ENCODE measurements around the gene CLIP2.

GRCh38 chr7:74356589-74357315 is 67.5 kb downstream of the CLIP2 start:
- TF ChIP-seq, protein P1, sequence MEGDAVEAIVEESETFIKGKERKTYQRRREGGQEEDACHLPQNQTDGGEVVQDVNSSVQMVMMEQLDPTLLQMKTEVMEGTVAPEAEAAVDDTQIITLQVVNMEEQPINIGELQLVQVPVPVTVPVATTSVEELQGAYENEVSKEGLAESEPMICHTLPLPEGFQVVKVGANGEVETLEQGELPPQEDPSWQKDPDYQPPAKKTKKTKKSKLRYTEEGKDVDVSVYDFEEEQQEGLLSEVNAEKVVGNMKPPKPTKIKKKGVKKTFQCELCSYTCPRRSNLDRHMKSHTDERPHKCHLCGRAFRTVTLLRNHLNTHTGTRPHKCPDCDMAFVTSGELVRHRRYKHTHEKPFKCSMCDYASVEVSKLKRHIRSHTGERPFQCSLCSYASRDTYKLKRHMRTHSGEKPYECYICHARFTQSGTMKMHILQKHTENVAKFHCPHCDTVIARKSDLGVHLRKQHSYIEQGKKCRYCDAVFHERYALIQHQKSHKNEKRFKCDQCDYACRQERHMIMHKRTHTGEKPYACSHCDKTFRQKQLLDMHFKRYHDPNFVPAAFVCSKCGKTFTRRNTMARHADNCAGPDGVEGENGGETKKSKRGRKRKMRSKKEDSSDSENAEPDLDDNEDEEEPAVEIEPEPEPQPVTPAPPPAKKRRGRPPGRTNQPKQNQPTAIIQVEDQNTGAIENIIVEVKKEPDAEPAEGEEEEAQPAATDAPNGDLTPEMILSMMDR (IDR thresholded peaks at IDR 0.05) = no peak
- TF ChIP-seq POLR2AphosphoS5 (IDR thresholded peaks at IDR 0.05; ENCODE audit: low read depth, low read length) = no peak

All from Panc1 (cell line).